HepG2 (cell line): ENCODE measurements around the gene SBSN. TPM values are rescaled to one million over a fixed set of nuclear protein-coding genes. Genes with fewer than 3 reads are reported as not detected.

Experiments
- ATAC-seq: fragments of 200-7000 bp; cut with Tn5 transposase; 3 replicates; pipeline ENCODE4 v1.9.1; 2020; ENCODE audit warnings: mild to moderate bottlenecking, moderate library complexity
- BruUV-seq: library from RNA; stranded (reverse); fragments of 400-500 nt; replicated peaks from 2 replicates; lab custom pipeline; 2021; lab: Mats Ljungman, UMichigan
- CTCF ChIA-PET: fragments of 300-600 bp; formaldehyde crosslinking; extraction: SDS; loops from one replicate; lab custom pipeline; 2021; ENCODE audit warnings: low total read pairs, inconsistent platforms, low intra/inter-chr PET ratio; lab: Yijun Ruan, JAX
- POLR2A ChIA-PET: fragments of 350-600 bp; sonication (Branson Sonifier 250); formaldehyde crosslinking; loops from one replicate; lab custom pipeline; 2020; ENCODE audit warnings: antibody characterized with exemption, inconsistent platforms; lab: Yijun Ruan, JAX
- DNase-seq: peaks from one replicate; pipeline ENCODE4 v3.0.0-alpha.2; 2015; ENCODE audit warnings: low spot score
- FAIRE-seq: peaks from 3 replicates; lab custom pipeline; 2011; peaks lifted over from hg19 to GRCh38; lab: Jason Lieb, UNC
- H2AFZ ChIP-seq: one replicate; pipeline ENCODE4 v1.6.1; 2011; ENCODE audit warnings: low read length, inconsistent platforms
- H3K27ac ChIP-seq: fragments of 300-600 bp; 3 replicates; pipeline ENCODE4 v1.8.0; 2011; ENCODE audit warnings: mixed run types, mild to moderate bottlenecking, mixed read lengths, low read length, inconsistent platforms; ENCODE audit not compliant: insufficient read depth; ENCODE audit errors: extremely low read length
- H3K27me3 ChIP-seq, 2 experiments: fragments of 200-600 bp in 1 of 2; 2 replicates in 1 of 2; 3 replicates in 1 of 2; pipeline versions ENCODE4 v1.6.0 to v1.8.0; 2011; ENCODE audit warnings: low read length in 2 of 2, mild to moderate bottlenecking in 2 of 2, moderate library complexity in 2 of 2, inconsistent platforms in 1 of 2; ENCODE audit not compliant: insufficient read depth in 2 of 2, control insufficient read depth in 1 of 2
- H3K36me3 ChIP-seq, 2 experiments: fragments of 200-600 bp in 1 of 2; replicated peaks in 1 of 2; 2 replicates in 1 of 2; 3 replicates in 1 of 2; pipeline versions ENCODE4 v1.5.1 to v1.8.0; 2011; ENCODE audit warnings: low read length in 2 of 2, inconsistent platforms in 1 of 2; ENCODE audit not compliant: insufficient read depth in 2 of 2, control insufficient read depth in 1 of 2
- H3K4me1 ChIP-seq: 2 replicates; pipeline ENCODE4 v1.5.1; 2012; ENCODE audit warnings: low read length, inconsistent platforms; ENCODE audit not compliant: insufficient read depth
- H3K4me2 ChIP-seq: 2 replicates; pipeline ENCODE4 v1.6.0; 2011; ENCODE audit warnings: low read depth, low read length, inconsistent platforms
- H3K4me3 ChIP-seq, 3 experiments: fragments of 200-600 bp in 1 of 3; sonication (generic), shearing (Covaris generic) in 1 of 3; replicated peaks in 1 of 3; 2 replicates each; pipeline ENCODE4 v1.5.1; 2011 to 2016; ENCODE audit warnings: low read length in 3 of 3, inconsistent platforms in 2 of 3, low read depth in 2 of 3, mild to moderate bottlenecking in 2 of 3, control low read depth in 1 of 3, mixed read lengths in 1 of 3; ENCODE audit not compliant: insufficient read depth in 1 of 3
- H3K79me2 ChIP-seq: one replicate; pipeline ENCODE4 v1.6.1; 2011; ENCODE audit warnings: low read length, inconsistent platforms; ENCODE audit not compliant: insufficient read depth
- H3K9ac ChIP-seq: 2 replicates; pipeline ENCODE4 v1.6.0; 2011; ENCODE audit warnings: mild to moderate bottlenecking, low read depth, low read length, inconsistent platforms; ENCODE audit not compliant: insufficient read depth
- H3K9me3 ChIP-seq: 2 replicates; pipeline ENCODE4 v1.5.1; 2012; ENCODE audit warnings: mild to moderate bottlenecking, low read length
- H4K20me1 ChIP-seq: 2 replicates; pipeline ENCODE4 v1.6.0; 2011; ENCODE audit warnings: inconsistent platforms, mild to moderate bottlenecking, low read length, moderate library complexity; ENCODE audit not compliant: insufficient read depth
- ATF7 ChIP-seq, 2 experiments: fragments of 450-650 bp in 1 of 2; sonication (generic) in 1 of 2; formaldehyde crosslinking in 1 of 2; IDR thresholded peaks; 2 replicates each; pipeline versions ENCODE4 v1.4.0 to v1.6.1; 2016 to 2020; ENCODE audit warnings: antibody characterized with exemption in 1 of 2, mild to moderate bottlenecking in 1 of 2, missing genetic modification reagents in 1 of 2
- BATF2 ChIP-seq: sonication (generic); formaldehyde crosslinking; IDR thresholded peaks from 2 replicates; pipeline ENCODE4 v1.8.0; 2022; ENCODE audit warnings: mild to moderate bottlenecking, missing genetic modification reagents, moderate library complexity
- CREB1 ChIP-seq, 2 experiments: fragments of 450-650 bp in 1 of 2; IDR thresholded peaks; 2 replicates each; pipeline ENCODE4 v1.6.1; 2016 to 2017; ENCODE audit warnings: control low read depth in 1 of 2, mild to moderate bottlenecking in 1 of 2, missing compliant biosample characterization in 1 of 2, missing genetic modification characterization in 1 of 2
- CREM ChIP-seq, 2 experiments: sonication (generic) in 1 of 2; formaldehyde crosslinking in 1 of 2; IDR thresholded peaks; 2 replicates each; pipeline versions ENCODE4 v1.4.0 to v1.6.1; 2016 to 2020; ENCODE audit warnings: antibody characterized with exemption in 1 of 2, mild to moderate bottlenecking in 1 of 2, missing genetic modification reagents in 1 of 2
- HES4 ChIP-seq: sonication (generic); formaldehyde crosslinking; IDR thresholded peaks from 2 replicates; pipeline ENCODE4 v1.9.0; 2021; ENCODE audit warnings: mild to moderate bottlenecking, missing genetic modification reagents, borderline replicate concordance
- KAT8 ChIP-seq: IDR thresholded peaks from 2 replicates; pipeline ENCODE4 v1.6.1; 2016; ENCODE audit warnings: missing genetic modification reagents, missing compliant biosample characterization
- KDM2A ChIP-seq: sonication (generic); formaldehyde crosslinking; IDR thresholded peaks from 2 replicates; pipeline ENCODE4 v1.4.0; 2020; ENCODE audit warnings: low read depth, missing genetic modification reagents, borderline replicate concordance
- NFE2 ChIP-seq: sonication (generic); formaldehyde crosslinking; IDR thresholded peaks from 2 replicates; pipeline ENCODE4 v1.4.0; 2020; ENCODE audit warnings: missing genetic modification reagents
- RXRA ChIP-seq: sonication (generic); formaldehyde crosslinking; IDR thresholded peaks from 2 replicates; pipeline ENCODE4 v1.5.1; 2020; ENCODE audit warnings: missing genetic modification reagents
- ZBTB21 ChIP-seq: sonication (generic); formaldehyde crosslinking; IDR thresholded peaks from 2 replicates; pipeline ENCODE4 v1.4.0; 2020; ENCODE audit warnings: missing genetic modification reagents
- ZBTB38 ChIP-seq: sonication (generic); formaldehyde crosslinking; IDR thresholded peaks from 2 replicates; pipeline ENCODE4 v1.5.1; 2020; ENCODE audit warnings: mild to moderate bottlenecking, missing genetic modification reagents
- ZFP91 ChIP-seq: sonication (generic); formaldehyde crosslinking; IDR thresholded peaks from 2 replicates; pipeline ENCODE4 v1.9.0; 2022; ENCODE audit warnings: missing genetic modification reagents, mild to moderate bottlenecking, borderline replicate concordance
- ZNF121 ChIP-seq: sonication (generic); formaldehyde crosslinking; IDR thresholded peaks from 2 replicates; pipeline ENCODE4 v1.5.0; 2020; ENCODE audit warnings: mild to moderate bottlenecking, missing genetic modification reagents
- ZNF770 ChIP-seq: sonication (generic); formaldehyde crosslinking; IDR thresholded peaks from 2 replicates; pipeline ENCODE4 v1.5.0; 2020; ENCODE audit warnings: mild to moderate bottlenecking, missing genetic modification reagents
- WGBS: methylation state at CpG from one replicate; pipeline ENCODE4 v1.1.6; 2017; ENCODE audit warnings: low lambda C conversion rate; 5-methylcytosine and 5-hydroxymethylcytosine counted together
- in situ Hi-C: cut with HindIII; loops from 2 replicates; pipeline ENCODE4 v1.10.0; 2017; ENCODE audit warnings: low pct_unique_long_range_greater_than_20kb; ENCODE audit not compliant: extremely low pct_ligation_motif_present
- intact Hi-C: fragments of 100-400 bp; cut with micrococcal nuclease; formaldehyde crosslinking; loops from one replicate; pipeline ENCODE4 v1.10.0; 2022; ENCODE audit not compliant: unreplicated experiment
- polyA plus RNA-seq, 8 experiments: library from polyadenylated mRNA; depleted of rRNA in 3 of 8; stranded (reverse) in 7 of 8; unstranded in 1 of 8; fragments of >200 nt; fragmentation: Illumina TruSeq in 4 of 8; extraction: Trizol in 4 of 8; gene quantifications; 2 replicates each; pipeline versions ENCODE4 v1.2.1 to v1.2.3, GENCODE V29; 2011 to 2016; ENCODE audit warnings: low read depth in 4 of 8, missing spikeins in 1 of 8, mixed read lengths in 1 of 8; ENCODE audit not compliant: insufficient read depth in 1 of 8
- total RNA-seq, 5 experiments: library from RNA; depleted of rRNA; stranded (reverse); fragments of >200 nt; fragmentation: Illumina TruSeq; extraction: Trizol; gene quantifications; 2 replicates each; pipeline ENCODE4 v1.2.3, GENCODE V29; 2016; ENCODE audit warnings: low read depth in 1 of 5

SBSN gene
- total and polyA plus RNA-seq, 2 of the 13 experiments (the other 11 are each of a cell fraction or from before 2014, with no cell fraction given), result not detected

DNA sequence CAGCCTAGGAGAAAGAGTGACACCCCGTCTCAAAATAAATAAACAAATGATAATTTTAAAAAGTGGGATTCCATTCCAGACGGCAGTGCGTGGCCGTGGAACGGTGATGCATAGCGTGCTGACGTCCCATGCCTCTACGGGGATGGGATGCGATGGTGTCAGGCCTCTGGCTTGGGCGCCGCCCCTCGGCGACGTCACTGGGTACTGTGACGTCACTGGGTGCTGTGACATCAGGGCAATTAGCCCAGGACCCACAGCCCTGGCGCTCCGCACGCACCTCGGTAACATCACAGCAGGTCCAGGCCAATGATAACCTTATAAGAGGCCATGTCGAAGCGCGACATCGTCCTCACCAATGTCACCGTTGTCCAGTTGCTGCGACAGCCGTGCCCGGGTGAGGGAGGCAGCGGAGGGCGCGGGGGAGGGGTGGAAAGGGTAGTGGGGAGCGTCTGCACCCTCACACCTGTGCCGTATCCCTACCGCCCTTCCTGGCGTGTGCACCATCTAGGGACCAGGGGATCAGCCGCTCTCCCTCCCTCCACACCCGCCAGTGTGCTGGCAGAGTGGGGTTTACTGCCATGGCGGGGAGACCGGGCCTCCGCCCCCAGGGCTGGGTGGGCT, 5.2 kb upstream of the SBSN start, which contains the start of gene GAPDHS:
Gene GAPDHS (plus strand): TSS at position 256 of the 621 bp plus-strand sequence. CDS start 72 bp downstream, at position 328.
- Histone ChIP-seq H3K4me2 (peak within 1 kb of the TSS; percentile 51), H3K36me3 (no peaks in the 10 kb centered on the region), H3K79me2 (no peaks in the 10 kb centered on the region), H2AFZ (no peak within 1 kb of the TSS), H3K4me1 (peaks cover 29% of the 10 kb centered on the region), H3K9ac (no peak within 1 kb of the TSS), H3K27ac (no peak within 1 kb of the TSS), H3K4me3 (peak within 1 kb of the TSS in 1 of 3 experiments; percentile 26; a peak in 1 of 6 replicates), H3K9me3 (no peaks in the 10 kb centered on the region), H3K27me3 (peaks cover 5 to 16% of the 10 kb centered on the region in 2 experiments; a peak in 4 of 5 replicates), H4K20me1 (no peaks in the 10 kb centered on the region)
- BruUV-seq, result no TSS peak
- intact Hi-C loops (no loop called here), in situ Hi-C loops (no loop called here)
- FAIRE-seq, result no peak
- no peak for DNase-seq
- TF ChIP-seq ZBTB21 (CRISPR knock-in tag), result peak; percentile 70; the same call in 1 of the 2 replicates
- peak; percentile 99 for TF ChIP-seq CREB1 (IDR thresholded peaks at IDR 0.05)
- no peak for TF ChIP-seq CREB1 (CRISPR knock-in tag; IDR thresholded peaks at IDR 0.05)
- peak; percentile 15; the same call in 1 of the 2 replicates for TF ChIP-seq KDM2A (CRISPR knock-in tag)
- peak; percentile 84 for TF ChIP-seq ATF7 (IDR thresholded peaks at IDR 0.05)
- no peak for TF ChIP-seq ATF7 (CRISPR knock-in tag; IDR thresholded peaks at IDR 0.05)
- TF ChIP-seq RXRA (CRISPR knock-in tag), result no peak
- TF ChIP-seq NFE2 (CRISPR knock-in tag), result no peak
- no peak for TF ChIP-seq KAT8 (CRISPR knock-in tag)
- TF ChIP-seq BATF2 (CRISPR knock-in tag), result no peak
- peak; percentile 8; the same call in 1 of the 2 replicates for TF ChIP-seq ZNF770 (CRISPR knock-in tag)
- no peak for TF ChIP-seq CREM (IDR thresholded peaks at IDR 0.05)
- 0 out of 2 replicates have a peak, but pooled peaks have one; percentile 9 for TF ChIP-seq CREM (CRISPR knock-in tag; IDR thresholded peaks at IDR 0.05)
- TF ChIP-seq HES4 (CRISPR knock-in tag), result peak; percentile 38; the same call in 1 of the 2 replicates
- no peak for TF ChIP-seq ZNF121
- peak; percentile 56; the same call in 1 of the 2 replicates for TF ChIP-seq ZBTB38 (CRISPR knock-in tag)
- peak; percentile 15; the same call in 1 of the 2 replicates for TF ChIP-seq ZFP91 (CRISPR knock-in tag)
- WGBS, result 72% methylated on average over 32 of the region's 39 CpGs
- POLR2A ChIA-PET, result no interaction called here
- peak; percentile 16; the same call in 2 of the 3 replicates for ATAC-seq
- CTCF ChIA-PET, result no interaction called here
